Chondrocyte (in vitro differentiated cells): ENCODE data around the gene GAB4. TPM values are rescaled to one million over a fixed set of nuclear protein-coding genes. Genes with fewer than 3 reads are reported as not detected.

Source experiments
- DNase-seq: peaks from one replicate; pipeline ENCODE4 v3.0.0; 2021; ENCODE audit warnings: mixed read lengths, low spot score
- H3K27ac Mint-ChIP-seq: one replicate; pipeline ENCODE4 v1.8.0; 2021; ENCODE audit warnings: mild to moderate bottlenecking, moderate library complexity, mixed read lengths; ENCODE audit not compliant: unreplicated experiment
- H3K27me3 Mint-ChIP-seq: 2 replicates; pipeline ENCODE4 v1.8.0; 2021; ENCODE audit warnings: low read depth, mixed read lengths
- H3K36me3 Mint-ChIP-seq: 2 replicates; pipeline ENCODE4 v1.8.0; 2021; ENCODE audit warnings: low read depth, mixed read lengths
- H3K4me1 Mint-ChIP-seq: 2 replicates; pipeline ENCODE4 v1.8.0; 2021; ENCODE audit warnings: low read depth, mild to moderate bottlenecking, mixed read lengths
- H3K4me3 Mint-ChIP-seq: one replicate; pipeline ENCODE4 v1.8.0; 2021; ENCODE audit warnings: mild to moderate bottlenecking, moderate library complexity, mixed read lengths; ENCODE audit not compliant: unreplicated experiment
- H3K9me3 Mint-ChIP-seq: 2 replicates; pipeline ENCODE4 v1.8.0; 2021; ENCODE audit warnings: low read depth, mixed read lengths
- total RNA-seq: library from RNA; stranded (reverse); gene quantifications from 3 replicates; pipeline ENCODE4 v1.2.1, GENCODE V29; 2021
- TF ChIP-seq, protein P1 (sequence below): fragments of 200-600 bp; sonication (generic); IDR thresholded peaks from 2 replicates; pipeline ENCODE4 v1.5.0; 2021; ENCODE audit warnings: antibody characterized with exemption, mild to moderate bottlenecking, moderate library complexity

GAB4 gene
- total RNA-seq, 1 donor from 2014 or later: not detected

DNA sequence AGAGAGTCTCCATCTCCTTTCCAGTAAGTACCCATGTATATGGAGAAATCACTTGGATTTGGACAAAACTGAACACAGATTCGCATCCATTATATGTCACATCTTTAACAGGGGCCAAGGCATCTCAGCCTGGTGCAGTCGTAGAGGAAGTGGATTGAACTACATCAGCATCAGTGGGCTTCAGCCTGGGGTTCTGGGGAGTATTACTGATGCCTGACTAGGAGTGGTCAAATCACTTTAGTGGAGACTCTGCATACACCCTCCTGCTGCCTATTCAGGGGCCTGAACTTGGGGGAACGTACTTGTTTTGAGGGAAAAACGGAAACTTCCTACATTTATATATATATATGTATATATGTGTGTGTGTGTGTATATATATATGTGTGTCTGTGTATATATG lies 72.8 kb downstream of the GAB4 start:
- Mint-ChIP-seq H3K4me1 (no peaks in the 10 kb centered on the region), H3K27ac (no peak overlapping the region), H3K4me3 (no peak overlapping the region), H3K36me3 (no peaks in the 10 kb centered on the region), H3K27me3 (peaks cover 6% of the 10 kb centered on the region), H3K9me3 (peaks cover 10% of the 10 kb centered on the region)
- TF ChIP-seq, protein P1, sequence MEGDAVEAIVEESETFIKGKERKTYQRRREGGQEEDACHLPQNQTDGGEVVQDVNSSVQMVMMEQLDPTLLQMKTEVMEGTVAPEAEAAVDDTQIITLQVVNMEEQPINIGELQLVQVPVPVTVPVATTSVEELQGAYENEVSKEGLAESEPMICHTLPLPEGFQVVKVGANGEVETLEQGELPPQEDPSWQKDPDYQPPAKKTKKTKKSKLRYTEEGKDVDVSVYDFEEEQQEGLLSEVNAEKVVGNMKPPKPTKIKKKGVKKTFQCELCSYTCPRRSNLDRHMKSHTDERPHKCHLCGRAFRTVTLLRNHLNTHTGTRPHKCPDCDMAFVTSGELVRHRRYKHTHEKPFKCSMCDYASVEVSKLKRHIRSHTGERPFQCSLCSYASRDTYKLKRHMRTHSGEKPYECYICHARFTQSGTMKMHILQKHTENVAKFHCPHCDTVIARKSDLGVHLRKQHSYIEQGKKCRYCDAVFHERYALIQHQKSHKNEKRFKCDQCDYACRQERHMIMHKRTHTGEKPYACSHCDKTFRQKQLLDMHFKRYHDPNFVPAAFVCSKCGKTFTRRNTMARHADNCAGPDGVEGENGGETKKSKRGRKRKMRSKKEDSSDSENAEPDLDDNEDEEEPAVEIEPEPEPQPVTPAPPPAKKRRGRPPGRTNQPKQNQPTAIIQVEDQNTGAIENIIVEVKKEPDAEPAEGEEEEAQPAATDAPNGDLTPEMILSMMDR: no peak
- DNase-seq: no peak

DNA sequence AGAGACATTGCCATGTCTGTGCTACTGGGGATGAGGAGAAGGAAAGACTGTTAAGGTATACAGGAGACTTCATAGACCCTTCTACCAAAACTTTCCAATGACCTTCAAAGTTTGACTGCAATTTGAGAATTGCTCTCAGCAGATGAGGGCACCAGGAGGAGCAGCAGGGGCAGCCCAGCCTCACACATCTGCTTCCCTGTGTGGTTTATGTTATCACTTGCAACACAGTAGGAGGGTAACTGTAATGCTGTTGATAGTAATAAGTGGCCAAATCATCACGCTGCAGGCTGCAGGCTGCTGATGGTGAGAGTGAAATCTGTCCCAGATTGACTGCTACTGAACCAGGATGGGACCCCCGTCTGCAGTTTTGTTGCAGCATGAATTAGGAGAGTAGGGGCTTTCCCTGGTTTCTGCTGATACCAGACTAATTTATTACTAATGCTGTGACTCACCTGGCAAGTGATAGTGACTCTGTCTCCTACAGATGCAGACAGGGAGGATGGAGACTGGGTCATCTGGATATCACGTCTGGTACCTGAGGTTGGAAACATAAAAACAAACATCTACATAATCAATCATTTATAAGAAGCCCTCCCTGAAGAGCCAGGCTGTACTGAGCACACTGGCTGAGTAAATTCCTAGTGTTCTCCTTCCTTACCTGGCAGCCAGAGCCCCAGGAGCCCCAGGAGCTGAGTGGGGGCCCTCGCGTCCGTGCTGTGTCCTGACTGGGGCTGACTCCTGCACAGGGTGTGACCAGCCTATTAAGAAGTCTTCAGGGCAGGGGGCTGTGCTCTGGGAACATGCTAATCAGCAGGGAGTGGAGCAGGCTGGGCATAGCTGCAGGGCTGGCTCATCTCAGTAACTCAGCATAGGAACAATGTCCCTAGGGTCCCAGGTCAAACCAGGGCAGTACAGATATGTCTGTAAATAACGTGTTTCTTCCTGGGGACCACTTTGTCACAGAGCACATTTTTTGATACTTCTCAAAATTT lies 74.4 kb downstream of the GAB4 start:
- DNase-seq: no peak
- Mint-ChIP-seq H3K27ac (no peak overlapping the region), H3K36me3 (no peaks in the 10 kb centered on the region), H3K27me3 (peaks cover 6% of the 10 kb centered on the region), H3K4me1 (no peaks in the 10 kb centered on the region), H3K4me3 (no peak overlapping the region), H3K9me3 (peaks cover 7% of the 10 kb centered on the region)
- TF ChIP-seq, protein P1: no peak

DNA sequence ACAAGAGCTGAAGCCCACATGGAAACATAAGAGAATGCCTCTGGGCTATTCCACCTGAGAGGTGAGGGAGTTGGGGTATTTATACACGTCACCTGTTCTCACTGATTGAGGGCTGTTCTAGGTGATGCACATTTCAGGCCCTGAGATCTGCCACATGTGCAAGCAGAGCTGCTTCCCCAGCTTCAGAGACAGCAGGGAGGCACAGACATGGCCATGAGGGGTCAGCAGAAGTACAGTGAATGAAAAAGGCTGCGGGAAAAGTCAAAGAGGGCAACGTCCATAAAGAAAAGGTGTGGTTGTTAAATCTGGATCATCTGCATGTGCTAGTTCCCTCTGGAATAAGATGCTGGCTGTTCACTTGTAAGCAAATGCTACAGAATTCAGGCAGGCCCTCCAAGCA lies 75.4 kb downstream of the GAB4 start:
- Mint-ChIP-seq H3K36me3 (no peaks in the 10 kb centered on the region), H3K4me1 (no peaks in the 10 kb centered on the region), H3K27ac (no peak overlapping the region), H3K27me3 (peaks cover 10% of the 10 kb centered on the region), H3K4me3 (no peak overlapping the region), H3K9me3 (peaks cover 4% of the 10 kb centered on the region)
- DNase-seq: no peak
- TF ChIP-seq, protein P1: no peak

DNA sequence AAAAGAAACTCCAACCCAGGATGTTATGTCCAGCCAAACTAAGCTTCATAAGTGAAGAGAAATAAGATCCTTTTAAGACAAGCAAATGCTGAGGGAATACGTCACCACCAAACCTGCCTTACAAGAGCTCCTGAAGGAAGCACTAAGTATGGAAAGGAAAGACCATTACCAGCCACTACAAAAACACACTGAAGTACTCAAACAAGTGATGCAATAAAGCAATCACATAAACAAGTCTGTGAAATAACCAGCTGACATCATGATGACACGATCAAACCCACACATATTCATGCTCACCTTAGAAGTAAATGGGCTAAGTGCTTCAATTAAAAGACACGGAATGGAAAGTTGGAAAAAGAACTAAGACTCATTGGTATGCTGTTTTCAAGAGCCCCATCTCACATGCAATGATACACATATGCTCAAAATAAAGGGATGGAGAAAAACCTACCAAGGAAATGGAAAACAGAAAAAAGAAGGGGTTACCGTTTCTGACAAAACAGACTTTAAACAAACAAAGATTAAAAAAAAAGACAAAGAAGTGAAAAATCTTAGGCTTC lies 82.5 kb downstream of the GAB4 start:
- no peak for DNase-seq
- Mint-ChIP-seq H3K27ac (no peak overlapping the region), H3K9me3 (peaks cover 8% of the 10 kb centered on the region), H3K27me3 (peaks cover 6% of the 10 kb centered on the region), H3K4me1 (no peaks in the 10 kb centered on the region), H3K36me3 (no peaks in the 10 kb centered on the region), H3K4me3 (no peak overlapping the region)
- TF ChIP-seq, protein P1: no peak

DNA sequence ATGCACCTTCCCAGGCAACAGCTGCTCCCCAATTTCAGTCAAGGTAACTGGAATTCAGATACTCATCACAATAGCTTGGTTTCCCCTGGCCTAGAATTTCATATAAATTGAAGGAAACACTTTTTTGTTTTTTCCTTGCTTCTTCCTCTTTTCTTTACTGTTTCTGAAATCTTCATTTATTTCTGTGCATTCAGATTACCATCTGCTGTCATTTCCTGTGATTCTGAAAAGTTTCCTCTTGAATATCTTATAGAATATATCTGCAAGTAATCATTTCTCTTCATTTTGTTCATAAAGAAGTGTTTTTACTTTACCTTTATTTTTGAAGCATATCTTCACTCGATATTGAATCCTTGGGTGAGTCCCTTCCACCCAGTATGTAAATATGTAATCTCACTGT lies 85.3 kb downstream of the GAB4 start:
- peaks cover 8% of the 10 kb centered on the region for H3K9me3 Mint-ChIP-seq
- H3K27me3 Mint-ChIP-seq: peaks cover 1% of the 10 kb centered on the region
- TF ChIP-seq, protein P1: no peak
- H3K4me1 Mint-ChIP-seq: no peaks in the 10 kb centered on the region
- H3K36me3 Mint-ChIP-seq: no peaks in the 10 kb centered on the region
- DNase-seq: no peak
- no peak overlapping the region for H3K27ac Mint-ChIP-seq
- H3K4me3 Mint-ChIP-seq: no peak overlapping the region
